NCI-H345 treated with DMSO at 0.1 percent for 48 hours (cell line): ENCODE results near the gene FARP1.
"Not testable (repeated sequence)": the region's sequence is repeated elsewhere in the genome, so short reads cannot be mapped to it uniquely, and the experiment has no call there.

Experiments used
- DNase-seq: peaks from one replicate; lab custom pipeline; 2025; ENCODE audit not compliant: unreplicated experiment; lab: John Stamatoyannopoulos, UW

The FARP1 gene

DNA sequence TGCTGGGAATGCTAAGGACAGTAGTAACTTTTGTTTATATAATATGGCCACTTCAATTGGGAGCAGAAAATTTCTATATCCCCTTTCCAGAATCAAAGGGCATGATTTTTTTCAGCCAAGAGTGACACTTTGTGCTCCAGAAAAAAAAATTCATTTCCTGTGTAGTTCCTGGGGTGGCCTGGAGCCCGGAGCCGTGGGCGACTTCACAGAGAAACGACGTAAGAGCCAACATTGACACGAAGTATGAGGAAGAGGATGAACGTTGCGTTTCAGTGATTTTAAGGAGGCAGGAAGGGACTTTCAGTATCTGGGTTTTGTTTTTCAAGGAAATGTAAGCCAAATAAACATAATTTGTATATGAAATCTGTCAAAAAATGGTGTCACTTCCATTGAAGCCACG lies 246.4 kb downstream of the FARP1 start:
- DNase-seq: no peak

GRCh38 chr13:98390086-98390715 lies 247.3 kb downstream of the FARP1 start:
- DNase-seq: no peak

GRCh38 chr13:98393873-98394272 lies 251.0 kb downstream of the FARP1 start:
- no peak for DNase-seq

GRCh38 chr13:98394820-98395510 lies 252.1 kb downstream of the FARP1 start:
- DNase-seq: no peak

GRCh38 chr13:98396071-98396710 lies 253.3 kb downstream of the FARP1 start:
- no peak for DNase-seq

- no peak for DNase-seq
Measured at GRCh38 chr13:98397221-98397620, 254.3 kb downstream of the FARP1 start.

- DNase-seq: no peak
Measured at GRCh38 chr13:98397861-98398260, 255.0 kb downstream of the FARP1 start.

DNA sequence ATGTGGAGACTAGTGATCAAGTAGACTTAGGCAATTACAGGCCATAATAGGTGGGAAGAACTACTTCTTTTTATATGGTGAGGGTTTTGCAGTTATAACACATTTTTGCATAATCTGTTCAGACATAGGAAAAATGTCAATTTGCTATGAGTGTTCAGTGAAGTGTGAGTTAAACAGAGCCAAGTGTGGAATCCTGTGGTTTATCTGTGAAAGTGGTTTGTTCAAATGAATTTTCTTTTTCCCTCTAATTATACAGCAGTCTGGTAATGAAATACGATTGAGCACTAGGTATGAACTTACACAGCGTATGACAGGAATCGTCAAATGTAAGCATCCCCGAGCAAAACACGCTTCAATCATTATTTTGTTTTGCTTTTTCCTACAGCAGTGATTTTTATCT lies 255.7 kb downstream of the FARP1 start:
- DNase-seq: no peak

GRCh38 chr13:98399756-98400155 lies 256.9 kb downstream of the FARP1 start:
- DNase-seq: no peak

DNA sequence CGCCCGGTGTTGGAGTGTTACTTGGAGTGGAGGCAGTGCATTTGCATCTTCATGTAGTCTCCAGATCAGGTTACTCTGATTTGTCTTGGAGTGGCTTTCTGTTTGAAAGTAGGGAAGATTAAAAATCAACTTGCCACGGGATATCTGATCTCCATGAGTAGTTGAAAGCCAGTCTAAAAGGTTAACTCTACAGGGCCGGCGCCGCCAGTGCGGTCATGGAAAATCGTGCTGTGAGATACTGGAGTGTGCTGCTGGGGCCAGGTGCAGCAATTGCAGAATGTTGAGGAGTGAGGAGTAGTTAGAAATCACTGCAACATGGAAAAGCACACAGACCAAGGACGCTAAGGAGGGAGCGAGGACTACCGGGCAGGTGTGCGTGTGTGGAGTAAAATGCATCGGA lies 259.0 kb downstream of the FARP1 start:
- DNase-seq: no peak

DNA sequence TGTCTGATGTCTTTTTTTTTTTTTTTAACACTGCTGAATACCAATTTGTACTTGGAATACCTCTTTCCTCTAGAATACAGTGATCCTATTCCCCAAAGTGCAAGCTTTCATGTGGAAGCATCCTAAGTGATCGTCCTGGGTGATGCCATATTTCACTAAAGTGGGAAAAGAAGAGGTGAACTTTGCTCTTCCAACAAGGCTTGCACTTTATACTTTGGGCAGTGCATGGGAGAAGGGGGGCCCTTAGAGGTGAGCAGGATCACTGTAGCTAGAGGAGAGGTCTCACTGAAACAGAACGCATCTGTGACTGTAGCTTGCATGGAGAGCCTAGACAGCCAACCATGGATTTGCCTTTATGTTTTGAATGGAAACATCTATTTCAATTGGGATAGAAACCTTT lies 260.2 kb downstream of the FARP1 start:
- DNase-seq: no peak

GRCh38 chr13:98405107-98405571 lies 262.2 kb downstream of the FARP1 start:
- DNase-seq: peak; percentile 54

DNA sequence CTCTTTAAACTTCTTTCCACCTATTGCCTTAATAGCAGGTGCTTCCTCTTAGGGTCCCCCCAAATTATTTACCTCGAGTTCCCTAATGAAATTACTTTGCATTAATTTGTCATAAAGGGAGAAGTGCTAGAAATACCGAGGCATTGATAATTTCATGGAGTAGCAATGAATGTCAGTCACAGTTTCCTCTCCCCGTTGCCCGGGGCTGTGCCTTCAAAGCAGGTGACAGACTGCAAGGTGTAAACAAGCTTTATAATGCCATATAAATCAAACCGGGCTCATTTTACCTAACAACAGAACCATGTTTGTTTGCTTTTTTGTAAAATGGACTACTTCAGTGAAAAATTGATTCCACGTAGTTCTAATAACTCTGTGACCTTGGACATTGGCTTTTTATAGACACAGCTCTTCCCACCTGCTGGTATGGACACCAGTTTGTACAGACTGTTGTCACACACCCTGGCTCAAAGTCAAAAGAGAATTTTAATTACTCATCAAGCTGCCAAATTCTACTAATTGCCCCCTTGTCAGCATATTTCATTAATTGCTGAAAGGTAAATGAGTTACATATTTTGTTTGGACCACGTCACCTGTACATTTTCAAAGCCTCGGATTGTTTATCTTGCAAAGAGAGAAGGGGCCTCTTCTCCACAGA lies 262.9 kb downstream of the FARP1 start:
- no peak for DNase-seq

DNA sequence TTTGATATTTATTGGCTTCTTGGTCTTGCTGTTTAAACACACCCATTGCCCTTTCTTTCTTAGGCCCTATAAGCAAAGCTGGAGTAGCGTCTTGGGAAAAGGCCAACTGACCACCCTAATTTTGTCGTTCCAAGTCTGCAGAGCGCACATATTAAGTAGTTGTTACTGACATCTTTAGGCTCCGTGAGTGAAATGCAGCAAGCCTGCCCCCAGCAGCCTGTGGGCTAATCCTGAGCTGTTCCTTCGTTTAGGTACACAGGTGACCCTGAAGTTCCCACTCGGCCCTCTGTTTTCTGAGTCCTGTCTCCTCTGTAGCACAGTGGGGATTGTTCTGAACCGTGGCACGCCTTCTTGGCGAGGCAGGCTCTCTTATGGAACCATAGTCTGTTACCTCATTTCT lies 263.5 kb downstream of the FARP1 start:
- no peak for DNase-seq

GRCh38 chr13:98406971-98407370 lies 264.1 kb downstream of the FARP1 start:
- DNase-seq: no peak

DNA sequence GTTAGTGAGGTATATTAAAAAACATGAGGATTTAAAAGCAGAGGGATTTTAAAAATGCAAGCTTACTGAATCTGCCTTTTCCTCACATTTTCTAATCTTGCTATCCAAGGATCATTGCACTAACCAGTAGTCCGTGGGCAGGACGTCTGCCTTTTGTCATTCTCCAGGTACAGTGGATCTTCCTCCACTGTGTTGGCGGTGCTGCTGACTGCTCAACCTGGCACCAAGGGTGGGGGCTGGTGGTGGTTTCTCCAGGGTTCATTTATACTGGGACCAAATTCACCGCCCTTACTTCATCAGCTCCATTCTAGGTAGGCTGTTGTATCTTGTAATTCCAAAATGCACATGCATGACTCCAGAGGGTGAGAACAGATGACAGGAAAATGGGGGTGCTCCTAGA lies 264.7 kb downstream of the FARP1 start:
- DNase-seq: no peak

DNA sequence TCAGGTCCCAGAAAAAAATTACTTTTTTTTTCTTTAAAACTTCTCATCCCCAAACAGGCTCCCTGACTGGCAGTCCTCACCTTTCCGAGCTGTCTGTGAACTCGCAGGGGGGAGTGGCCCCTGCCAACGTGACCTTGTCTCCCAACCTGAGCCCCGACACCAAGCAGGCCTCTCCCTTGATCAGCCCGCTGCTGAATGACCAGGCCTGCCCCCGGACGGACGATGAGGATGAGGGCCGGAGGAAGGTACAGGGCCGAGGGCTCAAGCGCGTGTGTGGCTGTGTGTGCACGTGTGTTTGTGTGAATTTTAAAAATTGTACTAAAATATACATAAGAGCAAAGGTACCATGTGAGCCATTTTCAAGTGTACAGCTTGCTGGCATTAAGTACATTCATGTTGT lies 266.4 kb downstream of the FARP1 start:
- no peak for DNase-seq

GRCh38 chr13:98410612-98411011 lies 267.7 kb downstream of the FARP1 start:
- no peak for DNase-seq

GRCh38 chr13:98411013-98411412 lies 268.1 kb downstream of the FARP1 start:
- no peak for DNase-seq

DNA sequence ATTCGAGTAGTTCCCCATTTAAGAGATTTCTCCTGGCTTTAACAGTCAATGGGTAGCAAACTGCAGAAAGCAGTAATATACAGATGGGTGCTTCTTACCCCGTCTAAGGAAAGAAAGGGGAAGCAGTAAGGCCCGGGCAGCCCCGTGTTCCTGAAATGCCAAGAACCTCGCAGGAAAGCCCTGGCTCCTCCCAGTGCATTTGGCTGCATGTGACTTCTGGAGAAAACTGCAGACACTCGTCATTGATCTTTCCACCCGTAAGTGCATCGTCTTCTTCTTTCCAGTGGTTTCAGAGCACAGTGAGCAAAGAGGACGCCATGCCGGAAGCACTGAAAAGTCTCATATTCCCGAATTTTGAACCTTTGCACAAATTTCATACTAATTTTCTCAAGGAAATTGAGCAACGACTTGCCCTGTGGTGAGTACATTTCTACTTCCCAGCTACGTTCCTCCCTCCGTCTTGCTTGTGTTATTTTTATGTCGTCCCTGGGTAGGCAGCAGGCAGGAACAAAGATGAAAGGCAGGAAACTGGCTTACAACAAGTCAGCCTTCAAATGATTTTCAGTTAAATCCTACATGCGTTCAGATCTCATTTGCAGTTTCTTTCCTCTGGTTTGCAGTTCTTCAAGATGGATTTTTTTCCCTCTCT lies 268.8 kb downstream of the FARP1 start:
- no peak for DNase-seq

DNA sequence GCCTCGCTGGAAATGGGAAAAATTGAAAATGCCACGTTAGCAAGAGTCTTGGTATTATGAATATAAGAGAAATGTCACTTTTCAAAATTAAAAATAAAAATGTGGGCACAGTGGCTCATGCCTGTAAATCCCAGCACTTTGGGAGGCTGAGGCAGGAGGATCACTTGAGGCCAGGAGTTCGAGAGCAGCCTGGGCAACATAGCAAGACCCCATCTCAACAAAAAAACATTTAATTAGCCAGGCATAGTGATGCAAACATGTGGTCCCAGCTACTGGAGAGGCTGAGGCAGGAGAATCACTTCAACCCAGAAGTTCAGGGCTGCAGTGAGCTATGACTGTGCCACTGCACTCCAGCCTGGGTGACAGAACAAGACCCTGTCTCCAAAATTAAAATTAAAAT lies 270.4 kb downstream of the FARP1 start:
- not testable (repeated sequence) for DNase-seq
